Breast epithelium (tissue), 3 donors: ENCODE measurements around the gene SYNGR1.

Experiments used
- POLR2A ChIP-seq: fragments of 450-650 bp; IDR thresholded peaks from one replicate; pipeline ENCODE4 v1.6.1; 2016; ENCODE audit warnings: antibody characterized with exemption, mild to moderate bottlenecking, moderate library complexity
- POLR2AphosphoS5 ChIP-seq, 3 donors: sonication (generic); formaldehyde crosslinking; IDR thresholded peaks; one replicate each; pipeline ENCODE4 v1.6.1; 2017; ENCODE audit warnings: antibody characterized with exemption in 3 of 3
- TF ChIP-seq, protein P1 (sequence below), 3 donors: fragments of 450-650 bp; IDR thresholded peaks; one replicate each; pipeline ENCODE4 v1.5.1; 2016 to 2017; ENCODE audit warnings: antibody characterized with exemption in 3 of 3, mild to moderate bottlenecking in 3 of 3, moderate library complexity in 3 of 3

DNA sequence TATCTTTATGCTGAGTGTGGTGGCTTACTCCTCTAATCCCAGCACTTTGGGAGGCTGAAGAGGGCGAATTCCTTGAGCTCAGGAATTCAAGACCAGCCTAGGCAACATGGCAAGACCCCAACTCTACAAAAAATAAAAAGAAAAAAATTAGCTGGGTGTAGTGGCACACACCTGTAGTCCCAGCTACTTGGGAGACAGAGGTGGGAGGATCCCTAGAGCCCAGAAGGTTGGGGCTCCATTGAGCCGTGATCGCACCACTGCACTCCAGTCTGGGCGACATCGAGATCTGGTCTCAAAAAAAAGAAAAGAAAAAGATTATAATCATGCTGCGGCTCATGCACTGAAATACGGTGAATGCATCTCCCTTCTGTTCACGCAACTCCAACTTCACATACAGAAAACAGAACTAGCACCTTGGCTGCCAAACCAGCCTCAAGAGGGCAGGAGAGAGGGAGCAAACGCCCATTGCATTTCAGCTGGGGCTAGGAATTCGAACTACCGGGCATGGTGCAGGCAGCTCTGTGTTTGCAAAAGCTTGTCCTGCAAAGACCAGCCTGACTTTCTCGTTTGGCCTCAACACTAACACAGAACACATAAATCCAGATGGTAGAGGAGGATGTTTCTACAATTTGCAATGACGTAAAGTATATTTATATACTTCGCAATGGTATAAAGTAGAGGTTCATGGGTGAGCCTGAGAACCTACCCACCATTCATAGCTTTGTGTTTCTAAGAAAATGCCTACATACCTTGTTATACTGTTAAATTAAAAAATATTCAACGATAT is 6.3 kb upstream of the SYNGR1 start:
- TF ChIP-seq, protein P1, sequence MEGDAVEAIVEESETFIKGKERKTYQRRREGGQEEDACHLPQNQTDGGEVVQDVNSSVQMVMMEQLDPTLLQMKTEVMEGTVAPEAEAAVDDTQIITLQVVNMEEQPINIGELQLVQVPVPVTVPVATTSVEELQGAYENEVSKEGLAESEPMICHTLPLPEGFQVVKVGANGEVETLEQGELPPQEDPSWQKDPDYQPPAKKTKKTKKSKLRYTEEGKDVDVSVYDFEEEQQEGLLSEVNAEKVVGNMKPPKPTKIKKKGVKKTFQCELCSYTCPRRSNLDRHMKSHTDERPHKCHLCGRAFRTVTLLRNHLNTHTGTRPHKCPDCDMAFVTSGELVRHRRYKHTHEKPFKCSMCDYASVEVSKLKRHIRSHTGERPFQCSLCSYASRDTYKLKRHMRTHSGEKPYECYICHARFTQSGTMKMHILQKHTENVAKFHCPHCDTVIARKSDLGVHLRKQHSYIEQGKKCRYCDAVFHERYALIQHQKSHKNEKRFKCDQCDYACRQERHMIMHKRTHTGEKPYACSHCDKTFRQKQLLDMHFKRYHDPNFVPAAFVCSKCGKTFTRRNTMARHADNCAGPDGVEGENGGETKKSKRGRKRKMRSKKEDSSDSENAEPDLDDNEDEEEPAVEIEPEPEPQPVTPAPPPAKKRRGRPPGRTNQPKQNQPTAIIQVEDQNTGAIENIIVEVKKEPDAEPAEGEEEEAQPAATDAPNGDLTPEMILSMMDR (IDR thresholded peaks at IDR 0.05), result peak in 2 of 3 donors; percentile 65 to 66
- no peak for TF ChIP-seq POLR2A
- TF ChIP-seq POLR2AphosphoS5 (IDR thresholded peaks at IDR 0.05), result no peak
